HFFc6 (cell line): ENCODE results near the gene KCNA10. TPM values are rescaled to one million over a fixed set of nuclear protein-coding genes. Genes with fewer than 3 reads are reported as not detected.

Source experiments
- DNase-seq: peaks from one replicate; pipeline ENCODE4 v3.0.0-alpha.2; 2018
- H3K27ac Mint-ChIP-seq: 2 replicates; pipeline ENCODE4 v1.8.0; 2020; ENCODE audit warnings: mild to moderate bottlenecking, mixed read lengths
- H3K27me3 Mint-ChIP-seq: 2 replicates; pipeline ENCODE4 v1.8.0; 2021; ENCODE audit warnings: mild to moderate bottlenecking, moderate library complexity, mixed read lengths; ENCODE audit not compliant: insufficient read depth
- H3K36me3 Mint-ChIP-seq: 2 replicates; pipeline ENCODE4 v1.8.0; 2021; ENCODE audit warnings: low read depth, mixed read lengths
- H3K4me1 Mint-ChIP-seq: 2 replicates; pipeline ENCODE4 v1.8.0; 2020; ENCODE audit warnings: low read depth, mixed read lengths
- H3K4me3 Mint-ChIP-seq: 2 replicates; pipeline ENCODE4 v1.8.0; 2020; ENCODE audit warnings: mild to moderate bottlenecking, moderate library complexity, mixed read lengths
- H3K9me3 Mint-ChIP-seq: 2 replicates; pipeline ENCODE4 v1.8.0; 2020; ENCODE audit warnings: mild to moderate bottlenecking, mixed read lengths
- CTCF ChIP-seq: fragments of 200-600 bp; sonication (generic); IDR thresholded peaks from 2 replicates; pipeline ENCODE4 v1.5.0; 2021; ENCODE audit warnings: antibody characterized with exemption, mild to moderate bottlenecking
- total RNA-seq, 6 experiments: library from RNA; stranded (reverse); fragmentation: NEBNext Ultra II Directional; extraction: Animal tissue kit (Norgen Biotek cat#: 25700); gene quantifications; 2 replicates in 1 of 6; 3 replicates in 5 of 6; pipeline ENCODE4 v1.2.3, GENCODE V29; 2021

The KCNA10 gene
- total RNA-seq, 6 experiments from 2014 or later, result not detected

- Mint-ChIP-seq H3K27ac (no peak overlapping the region), H3K27me3 (peaks cover 52% of the 10 kb centered on the region), H3K4me1 (peaks cover 8% of the 10 kb centered on the region), H3K36me3 (no peaks in the 10 kb centered on the region), H3K9me3 (no peaks in the 10 kb centered on the region), H3K4me3 (no peak overlapping the region)
- peak; percentile 22; the same call in 1 of the 2 replicates for TF ChIP-seq CTCF
- no peak for DNase-seq
Measured at GRCh38 chr1:110482662-110483307, 36.2 kb downstream of the KCNA10 start.

GRCh38 chr1:110481968-110482623 lies 36.9 kb downstream of the KCNA10 start:
- TF ChIP-seq CTCF, result no peak
- Mint-ChIP-seq H3K27me3 (peaks cover 51% of the 10 kb centered on the region), H3K9me3 (no peaks in the 10 kb centered on the region), H3K4me3 (no peak overlapping the region), H3K36me3 (no peaks in the 10 kb centered on the region), H3K27ac (no peak overlapping the region), H3K4me1 (peaks cover 10% of the 10 kb centered on the region)
- no peak for DNase-seq

- Mint-ChIP-seq H3K4me3 (no peak overlapping the region), H3K36me3 (no peaks in the 10 kb centered on the region), H3K27me3 (peaks cover 44% of the 10 kb centered on the region), H3K9me3 (no peaks in the 10 kb centered on the region), H3K4me1 (peaks cover 21% of the 10 kb centered on the region), H3K27ac (no peak overlapping the region)
- no peak for DNase-seq
- TF ChIP-seq CTCF, result no peak
Measured at GRCh38 chr1:110480356-110481096, 38.4 kb downstream of the KCNA10 start.

- Mint-ChIP-seq H3K36me3 (no peaks in the 10 kb centered on the region), H3K4me3 (no peak overlapping the region), H3K27me3 (peaks cover 29% of the 10 kb centered on the region), H3K27ac (no peak overlapping the region), H3K4me1 (peaks cover 21% of the 10 kb centered on the region), H3K9me3 (no peaks in the 10 kb centered on the region)
- no peak for TF ChIP-seq CTCF
- DNase-seq, result no peak
Measured at GRCh38 chr1:110478886-110479285, 40.1 kb downstream of the KCNA10 start.

GRCh38 chr1:110477967-110478640 lies 40.9 kb downstream of the KCNA10 start:
- no peaks in the 10 kb centered on the region for H3K9me3 Mint-ChIP-seq
- peaks cover 21% of the 10 kb centered on the region for H3K4me1 Mint-ChIP-seq
- no peaks in the 10 kb centered on the region for H3K36me3 Mint-ChIP-seq
- no peak overlapping the region for H3K27ac Mint-ChIP-seq
- no peak overlapping the region for H3K4me3 Mint-ChIP-seq
- TF ChIP-seq CTCF, result 0 out of 2 replicates have a peak, but pooled peaks have one; percentile 4
- H3K27me3 Mint-ChIP-seq, result peaks cover 25% of the 10 kb centered on the region
- DNase-seq, result no peak
